ENCODE results near the gene PPP1R17.

The PPP1R17 gene

GRCh38 chr7:31720366-31720765 is 33.4 kb downstream of the PPP1R17 start:
- no peak for TF ChIP-seq CTCF (conservative IDR thresholded peaks at IDR 0.05; ENCODE audit: low read depth, low read length)
- no peak for DNase-seq (ENCODE audit: low read depth)
- no peak overlapping the region for H3K4me3 ChIP-seq (ENCODE audit: low read length)

GRCh38 chr7:31724696-31725095 is 37.7 kb downstream of the PPP1R17 start:
- H3K4me3 ChIP-seq (ENCODE audit: low read length) = no peak overlapping the region
- no peak for DNase-seq (ENCODE audit: low read depth)
- TF ChIP-seq CTCF (conservative IDR thresholded peaks at IDR 0.05; ENCODE audit: low read depth, low read length) = no peak

GRCh38 chr7:31729195-31729804 is 42.3 kb downstream of the PPP1R17 start:
- peak; percentile 43 for TF ChIP-seq CTCF (conservative IDR thresholded peaks at IDR 0.05; ENCODE audit: low read depth, low read length)
- no peak for DNase-seq (ENCODE audit: low read depth)
- no peak overlapping the region for H3K4me3 ChIP-seq (ENCODE audit: low read length)

GRCh38 chr7:31734456-31734855 is 47.4 kb downstream of the PPP1R17 start:
- TF ChIP-seq CTCF (conservative IDR thresholded peaks at IDR 0.05; ENCODE audit: low read depth, low read length) = no peak
- DNase-seq (ENCODE audit: low read depth) = no peak

GRCh38 chr7:31735991-31736982 is 49.3 kb downstream of the PPP1R17 start:
- H3K4me3 ChIP-seq (ENCODE audit: low read length) = no peak overlapping the region
- peak; percentile 92 for TF ChIP-seq CTCF (conservative IDR thresholded peaks at IDR 0.05; ENCODE audit: low read depth, low read length)
- no peak for DNase-seq (ENCODE audit: low read depth)

More at GRCh38 chr7:31734456-31734855, 47.4 kb downstream of the PPP1R17 start:
- H3K4me3 ChIP-seq (ENCODE audit: low read length) = no peak overlapping the region

GRCh38 chr7:31741852-31742251 is 54.8 kb downstream of the PPP1R17 start:
- no peak for TF ChIP-seq CTCF (conservative IDR thresholded peaks at IDR 0.05; ENCODE audit: low read depth, low read length)
- no peak for DNase-seq (ENCODE audit: low read depth)
- H3K4me3 ChIP-seq (ENCODE audit: low read length) = no peak overlapping the region

All from retinal pigment epithelial cell (primary cell).